Transverse colon (tissue), 4 donors: ENCODE data around the gene HHATL.

Experiments used
- CTCF ChIP-seq, 5 experiments: fragments of 200-600 bp in 3 of 5; fragments of 450-650 bp in 2 of 5; sonication (generic) in 3 of 5; IDR thresholded peaks; 1 replicate in 2 of 5; 2 replicates in 3 of 5; pipeline ENCODE4 v1.5.1; 2016 to 2017; ENCODE audit warnings: antibody characterized with exemption in 5 of 5, inconsistent platforms in 3 of 5, mild to moderate bottlenecking in 2 of 5, moderate library complexity in 1 of 5
- POLR2A ChIP-seq: fragments of 450-650 bp; IDR thresholded peaks from one replicate; pipeline ENCODE4 v1.6.1; 2016; ENCODE audit warnings: antibody characterized with exemption, mild to moderate bottlenecking, moderate library complexity
- POLR2AphosphoS5 ChIP-seq, 3 donors: sonication (generic); formaldehyde crosslinking; IDR thresholded peaks; one replicate each; pipeline ENCODE4 v1.6.1; 2016; ENCODE audit warnings: antibody characterized with exemption in 3 of 3

GRCh38 chr3:42662813-42663535, 39.6 kb downstream of the HHATL start:
- TF ChIP-seq CTCF (IDR thresholded peaks at IDR 0.05): no peak
- TF ChIP-seq POLR2AphosphoS5 (IDR thresholded peaks at IDR 0.05): no peak
- TF ChIP-seq POLR2A: no peak
